ENCODE measurements around the gene ARHGAP18. TPM values are rescaled to one million over a fixed set of nuclear protein-coding genes. Genes with fewer than 3 reads are reported as not detected.

The ARHGAP18 gene
- total RNA-seq, 1 experiment from 2014 or later = 2.4 TPM

DNA sequence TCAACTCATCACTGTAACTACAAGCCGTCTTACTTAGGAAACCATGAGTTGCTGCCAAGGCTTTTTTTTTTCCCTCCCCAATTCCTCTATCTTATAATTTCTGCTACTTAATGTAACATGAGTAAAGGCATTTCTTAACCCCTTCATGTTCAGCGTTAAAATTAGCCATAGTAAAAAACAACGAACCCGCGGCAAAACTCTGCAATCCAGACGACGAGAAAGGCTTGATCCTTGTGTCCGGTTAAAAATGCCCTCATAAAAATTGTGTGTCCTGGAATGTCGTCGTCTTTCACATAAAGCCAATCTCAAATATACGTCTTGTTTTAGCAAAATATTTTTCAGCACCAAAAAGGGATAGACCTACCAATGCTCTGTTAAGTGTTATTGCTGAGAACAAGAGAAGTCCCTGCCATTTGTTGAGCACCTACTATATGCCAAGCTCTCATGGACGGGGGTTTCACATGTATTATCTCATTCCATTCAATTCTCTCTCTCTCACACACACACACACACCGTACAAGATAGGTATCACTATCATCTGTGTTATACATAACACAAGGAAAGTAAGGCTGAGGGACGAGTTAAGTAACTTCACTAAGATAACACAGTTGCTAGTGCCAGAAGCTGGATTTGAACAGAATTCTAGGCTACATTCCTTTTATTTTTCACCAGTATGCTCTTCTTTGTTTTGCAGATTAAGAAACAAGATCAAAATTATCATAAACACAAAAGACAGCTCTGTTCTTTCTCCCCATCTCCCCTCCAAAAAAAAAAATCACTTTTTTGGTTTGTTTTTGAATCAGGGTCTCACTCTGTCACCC is 683 bp upstream of the ARHGAP18 start:
- peak overlapping the region in 2 of 3 experiments; percentile 48 to 74; a peak in 3 of 7 replicates for H3K27ac Mint-ChIP-seq
- Histone ChIP-seq H2AFZ (ENCODE audit: low read length) (no peak overlapping the region), H4K5ac (ENCODE audit: insufficient read length, low read depth, low read length) (no peak overlapping the region), H3K4ac (ENCODE audit: low read depth, low read length) (no peak overlapping the region), H2BK20ac (ENCODE audit: low read depth, low read length, poor library complexity, severe bottlenecking) (no peak overlapping the region), H3K18ac (ENCODE audit: insufficient read length, low read depth, low read length) (no peak overlapping the region), H2BK5ac (ENCODE audit: insufficient read length, low read length) (no peak overlapping the region), H2BK12ac (ENCODE audit: insufficient read length, low read depth, low read length) (no peak overlapping the region), H3K4me1 (ENCODE audit: insufficient read depth, low read length) (no peaks in the 10 kb centered on the region; the same call in 1 of the 2 replicates), H2BK15ac (ENCODE audit: low read depth, low read length) (no peak overlapping the region), H3K27me3 (ENCODE audit: insufficient read depth, low read length) (no peaks in the 10 kb centered on the region), H3K14ac (ENCODE audit: insufficient read depth, low read length) (no peak overlapping the region), H3K23ac (ENCODE audit: insufficient read length, low read depth, low read length) (no peak overlapping the region), H4K91ac (ENCODE audit: insufficient read length, low read depth, low read length) (no peak overlapping the region), H3K27ac (ENCODE audit: insufficient read length, low read depth, low read length) (no peak overlapping the region), H3K79me1 (ENCODE audit: insufficient read depth, low read depth, low read length, poor library complexity, severe bottlenecking) (no peaks in the 10 kb centered on the region), H3K56ac (ENCODE audit: insufficient read length, low read depth, low read length) (no peak overlapping the region), H3K4me2 (ENCODE audit: insufficient read depth, insufficient read length, low read length) (peak overlapping the region; percentile 60), H4K20me1 (ENCODE audit: control insufficient read depth, insufficient read depth, insufficient read length) (no peaks in the 10 kb centered on the region), H3K9ac (ENCODE audit: extremely low read depth, insufficient read length, low read length) (no peak overlapping the region), H2AK5ac (ENCODE audit: insufficient read length, low read length) (no peak overlapping the region), H3K9me3 (ENCODE audit: control insufficient read depth, low read depth, low read length) (no peaks in the 10 kb centered on the region), H3T11ph (ENCODE audit: low read length) (no peak overlapping the region), H3K23me2 (ENCODE audit: insufficient read length, low read depth, low read length, poor library complexity, severe bottlenecking) (peaks cover 6% of the 10 kb centered on the region), H4K8ac (replicated peaks; ENCODE audit: insufficient read length, low read depth, low read length) (no peak overlapping the region), H3K79me2 (ENCODE audit: insufficient read depth, low read length) (no peaks in the 10 kb centered on the region), H2BK120ac (ENCODE audit: low read depth, low read length, poor library complexity, severe bottlenecking) (no peak overlapping the region)
- H3K4me1 Mint-ChIP-seq = peaks cover 31 to 33% of the 10 kb centered on the region in 2 experiments
- no peaks in the 10 kb centered on the region; a peak in 1 of 5 replicates for H3K9me3 Mint-ChIP-seq
- no peak for DNase-seq
- TF ChIP-seq, protein P1, sequence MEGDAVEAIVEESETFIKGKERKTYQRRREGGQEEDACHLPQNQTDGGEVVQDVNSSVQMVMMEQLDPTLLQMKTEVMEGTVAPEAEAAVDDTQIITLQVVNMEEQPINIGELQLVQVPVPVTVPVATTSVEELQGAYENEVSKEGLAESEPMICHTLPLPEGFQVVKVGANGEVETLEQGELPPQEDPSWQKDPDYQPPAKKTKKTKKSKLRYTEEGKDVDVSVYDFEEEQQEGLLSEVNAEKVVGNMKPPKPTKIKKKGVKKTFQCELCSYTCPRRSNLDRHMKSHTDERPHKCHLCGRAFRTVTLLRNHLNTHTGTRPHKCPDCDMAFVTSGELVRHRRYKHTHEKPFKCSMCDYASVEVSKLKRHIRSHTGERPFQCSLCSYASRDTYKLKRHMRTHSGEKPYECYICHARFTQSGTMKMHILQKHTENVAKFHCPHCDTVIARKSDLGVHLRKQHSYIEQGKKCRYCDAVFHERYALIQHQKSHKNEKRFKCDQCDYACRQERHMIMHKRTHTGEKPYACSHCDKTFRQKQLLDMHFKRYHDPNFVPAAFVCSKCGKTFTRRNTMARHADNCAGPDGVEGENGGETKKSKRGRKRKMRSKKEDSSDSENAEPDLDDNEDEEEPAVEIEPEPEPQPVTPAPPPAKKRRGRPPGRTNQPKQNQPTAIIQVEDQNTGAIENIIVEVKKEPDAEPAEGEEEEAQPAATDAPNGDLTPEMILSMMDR (conservative IDR thresholded peaks at IDR 0.05) = no peak
- H3K4me3 Mint-ChIP-seq = peak overlapping the region; percentile 81 to 89
- H3K36me3 Mint-ChIP-seq (ENCODE audit: insufficient read depth in 1 of 3, low read depth in 3 of 3) = no peaks in the 10 kb centered on the region
- no CpG with 5 or more reads among the region's 14 CpGs for WGBS (ENCODE audit: extremely low coverage, insufficient read length, low lambda C conversion rate)
- no peaks in the 10 kb centered on the region; the same call in 1 of the 2 replicates for H3K27me3 Mint-ChIP-seq (ENCODE audit: low read depth)
